GM13977 (cell line): ENCODE results near the gene CRY1.

ENCODE experiments used
- DNase-seq: peaks from one replicate; pipeline ENCODE4 v3.0.0; 2012; ENCODE audit warnings: low spot score
- CTCF ChIP-seq: IDR thresholded peaks from 2 replicates; pipeline ENCODE4 v1.5.1; 2012; ENCODE audit warnings: mild to moderate bottlenecking, control low read depth; ENCODE audit not compliant: insufficient read depth; ENCODE audit errors: extremely low read depth, missing control alignments
- in situ Hi-C: fragments of 300-500 bp; cut with MboI; formaldehyde crosslinking; loops from one replicate; pipeline ENCODE4 v1.12.0; 2022; ENCODE audit warnings: low sequenced_read_pairs, low pct_unique_long_range_greater_than_20kb, mixed read lengths, inconsistent platforms; ENCODE audit not compliant: unreplicated experiment

CRY1 gene

GRCh38 chr12:106980944-106981343 lies 112.4 kb downstream of the CRY1 start:
- in situ Hi-C loops, result no loop called here
- no peak for TF ChIP-seq CTCF
- no peak for DNase-seq

DNA sequence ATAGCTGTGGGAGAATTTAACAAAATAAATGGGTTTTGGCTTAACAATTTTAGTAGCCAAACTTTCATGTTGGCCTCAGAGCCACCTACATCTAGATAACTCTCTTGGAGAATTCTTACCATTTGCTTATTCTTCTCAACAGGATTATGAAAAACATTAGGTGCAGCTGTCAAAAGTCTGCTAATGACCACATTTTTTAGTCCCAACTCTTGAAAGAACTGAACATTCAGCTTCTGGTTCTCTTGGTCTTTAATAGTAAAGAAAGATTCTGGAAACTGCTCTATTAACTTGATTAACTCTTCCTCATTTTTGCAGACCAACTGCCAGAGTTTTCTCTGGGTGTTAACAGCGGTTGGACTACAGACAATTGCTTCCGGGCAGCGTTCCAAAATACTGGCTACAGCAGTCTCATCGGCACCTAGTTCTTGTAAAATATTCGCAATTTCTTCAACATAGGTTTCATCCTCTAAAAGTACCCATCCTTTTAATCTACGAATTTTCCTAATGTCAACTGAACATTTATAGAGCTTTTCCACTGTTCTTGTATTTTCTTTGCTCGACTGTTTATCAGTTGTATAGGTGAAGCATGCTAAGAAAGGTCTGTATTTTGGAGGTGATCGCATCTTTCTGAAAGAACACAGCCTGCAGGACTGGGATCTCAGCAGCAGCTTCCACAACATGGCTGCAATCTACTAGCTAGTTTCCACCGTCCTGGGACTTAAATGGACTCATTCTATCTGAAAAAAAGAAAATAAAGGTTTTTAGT lies 115.1 kb downstream of the CRY1 start:
- no peak for DNase-seq
- in situ Hi-C loops, result no loop called here
- TF ChIP-seq CTCF, result no peak

- in situ Hi-C loops, result no loop called here
Measured at GRCh38 chr12:106976668-106977067, 116.7 kb downstream of the CRY1 start.

GRCh38 chr12:106975993-106976658 lies 117.2 kb downstream of the CRY1 start:
- in situ Hi-C loops, result no loop called here
- TF ChIP-seq CTCF, result no peak

More at GRCh38 chr12:106976668-106977067, 116.7 kb downstream of the CRY1 start:
- TF ChIP-seq CTCF, result no peak
- no peak for DNase-seq

GRCh38 chr12:106975098-106975497 lies 118.3 kb downstream of the CRY1 start:
- no peak for DNase-seq
- no peak for TF ChIP-seq CTCF
- in situ Hi-C loops, result no loop called here

More at GRCh38 chr12:106975993-106976658, 117.2 kb downstream of the CRY1 start:
- no peak for DNase-seq

GRCh38 chr12:106974511-106974910 lies 118.8 kb downstream of the CRY1 start:
- peak; percentile 38 for DNase-seq
- in situ Hi-C loops, result no loop called here
- TF ChIP-seq CTCF, result no peak
